H1 (cell line): ENCODE measurements around the gene ACACB. TPM values are rescaled to one million over a fixed set of nuclear protein-coding genes. Genes with fewer than 3 reads are reported as not detected.

ENCODE experiments used
- CTCF ChIA-PET: fragments of 300-600 bp; sonication (Branson Sonifier 250); formaldehyde crosslinking; loops from one replicate; lab custom pipeline; 2021; ENCODE audit not compliant: partially characterized antibody; lab: Charles Lee
- POLR2A ChIA-PET: fragments of 300-600 bp; sonication (Branson Sonifier 250); formaldehyde crosslinking; loops from one replicate; lab custom pipeline; 2021; ENCODE audit warnings: inconsistent platforms; ENCODE audit not compliant: partially characterized antibody; lab: Charles Lee
- DNase-seq, 2 experiments: peaks; one replicate each; pipeline versions ENCODE4 v3.0.0 to v3.0.0-alpha.2; 2010 to 2022; ENCODE audit warnings: low spot score in 2 of 2, low read depth in 1 of 2, mixed read lengths in 1 of 2
- FAIRE-seq: peaks from 2 replicates; lab custom pipeline; 2011; peaks lifted over from hg19 to GRCh38; lab: Jason Lieb, UNC
- H2AFZ ChIP-seq: 2 replicates; pipeline ENCODE4 v1.8.1; 2012; ENCODE audit warnings: low read length, inconsistent platforms
- H2AK5ac ChIP-seq: 2 replicates; pipeline ENCODE4 v1.6.1; 2013; ENCODE audit warnings: low read depth, low read length
- H2BK120ac ChIP-seq: replicated peaks from 2 replicates; pipeline ENCODE3; 2013; ENCODE audit warnings: low read depth, low read length, inconsistent platforms
- H2BK12ac ChIP-seq: 2 replicates; pipeline ENCODE4 v1.6.1; 2013; ENCODE audit warnings: low read depth, low read length
- H2BK15ac ChIP-seq: 2 replicates; pipeline ENCODE4 v1.6.1; 2013; ENCODE audit warnings: low read length
- H2BK20ac ChIP-seq: 2 replicates; pipeline ENCODE4 v1.6.1; 2013; ENCODE audit warnings: low read length
- H2BK5ac ChIP-seq: 2 replicates; pipeline ENCODE4 v1.6.1; 2013; ENCODE audit warnings: low read depth, low read length
- H3K14ac ChIP-seq: 2 replicates; pipeline ENCODE4 v1.6.1; 2013; ENCODE audit warnings: inconsistent platforms; ENCODE audit not compliant: insufficient read length
- H3K18ac ChIP-seq: 2 replicates; pipeline ENCODE4 v1.6.1; 2013; ENCODE audit warnings: low read length; ENCODE audit errors: extremely low read depth
- H3K23ac ChIP-seq: 2 replicates; pipeline ENCODE4 v1.6.1; 2013; ENCODE audit warnings: inconsistent platforms; ENCODE audit not compliant: insufficient read length
- H3K23me2 ChIP-seq: 2 replicates; pipeline ENCODE4 v1.6.1; 2013; ENCODE audit warnings: low read depth, low read length
- H3K27ac ChIP-seq: 2 replicates; pipeline ENCODE4 v1.6.1; 2011; ENCODE audit warnings: low read depth, low read length, inconsistent platforms
- H3K27me3 ChIP-seq, 4 experiments: replicated peaks in 1 of 4; 1 replicate in 1 of 4; 2 replicates in 3 of 4; pipeline versions ENCODE4 v1.6.1 to v1.8.1; 2011 to 2013; ENCODE audit warnings: low read length in 3 of 4, mild to moderate bottlenecking in 3 of 4, inconsistent platforms in 2 of 4, mixed read lengths in 2 of 4, moderate library complexity in 1 of 4; ENCODE audit not compliant: control insufficient read depth in 3 of 4, insufficient read depth in 3 of 4; ENCODE audit errors: extremely low read depth in 1 of 4
- H3K36me3 ChIP-seq, 4 experiments: 2 replicates each; pipeline versions ENCODE4 v1.6.1 to v1.8.1; 2011 to 2013; ENCODE audit warnings: mild to moderate bottlenecking in 4 of 4, low read length in 3 of 4, moderate library complexity in 2 of 4, control low read depth in 1 of 4, inconsistent platforms in 1 of 4; ENCODE audit not compliant: insufficient read depth in 4 of 4, control insufficient read depth in 2 of 4
- H3K4ac ChIP-seq: replicated peaks from 2 replicates; pipeline ENCODE3; 2013; ENCODE audit warnings: low read length, low read depth, mixed read lengths, inconsistent platforms; ENCODE audit not compliant: insufficient read length
- H3K4me1 ChIP-seq, 4 experiments: replicated peaks in 1 of 4; 1 replicate in 1 of 4; 2 replicates in 3 of 4; pipeline versions ENCODE4 v1.6.1 to v1.8.1; 2011 to 2013; ENCODE audit warnings: low read length in 3 of 4, inconsistent platforms in 2 of 4, mixed read lengths in 1 of 4; ENCODE audit not compliant: insufficient read depth in 4 of 4, control insufficient read depth in 3 of 4
- H3K4me2 ChIP-seq, 2 experiments: 2 replicates each; pipeline versions ENCODE4 v1.6.1 to v1.8.1; 2011 to 2013; ENCODE audit warnings: low read depth in 2 of 2, low read length in 2 of 2, control low read depth in 1 of 2, inconsistent platforms in 1 of 2, mild to moderate bottlenecking in 1 of 2; ENCODE audit not compliant: insufficient read depth in 1 of 2
- H3K4me3 ChIP-seq, 4 experiments: fragments of 200-600, 300-600 bp in 1 of 4; sonication (generic), shearing (Covaris generic), sonication (Bioruptor Twin) in 1 of 4; 2 replicates each; pipeline versions ENCODE4 v1.5.1 to v1.8.1; 2011 to 2016; ENCODE audit warnings: low read length in 4 of 4, low read depth in 3 of 4, control low read depth in 2 of 4, inconsistent platforms in 2 of 4, mild to moderate bottlenecking in 2 of 4, mixed read lengths in 1 of 4, moderate library complexity in 1 of 4; ENCODE audit not compliant: insufficient read depth in 2 of 4; ENCODE audit errors: extremely low read depth in 1 of 4
- H3K56ac ChIP-seq: replicated peaks from 2 replicates; pipeline ENCODE3; 2013; ENCODE audit warnings: low read depth, mild to moderate bottlenecking, mixed read lengths, low read length, inconsistent platforms; ENCODE audit not compliant: insufficient read length
- H3K79me1 ChIP-seq: 2 replicates; pipeline ENCODE4 v1.6.1; 2013; ENCODE audit warnings: low read depth, low read length, control low read depth
- H3K79me2 ChIP-seq, 2 experiments: 2 replicates each; pipeline versions ENCODE4 v1.6.1 to v1.8.1; 2012 to 2013; ENCODE audit warnings: low read length in 2 of 2, mild to moderate bottlenecking in 2 of 2, inconsistent platforms in 1 of 2; ENCODE audit not compliant: insufficient read depth in 2 of 2, control insufficient read depth in 1 of 2
- H3K9ac ChIP-seq, 4 experiments: replicated peaks in 1 of 4; 1 replicate in 1 of 4; 2 replicates in 3 of 4; pipeline versions ENCODE4 v1.6.1 to v1.8.1; 2011 to 2013; ENCODE audit warnings: low read depth in 3 of 4, low read length in 3 of 4, control low read depth in 2 of 4, mild to moderate bottlenecking in 2 of 4, moderate library complexity in 2 of 4, inconsistent platforms in 1 of 4; ENCODE audit errors: extremely low read depth in 1 of 4
- H3K9me3 ChIP-seq, 2 experiments: 2 replicates each; pipeline versions ENCODE4 v1.6.1 to v1.8.1; 2012 to 2013; ENCODE audit warnings: mild to moderate bottlenecking in 2 of 2, moderate library complexity in 2 of 2, control low read depth in 1 of 2, inconsistent platforms in 1 of 2, low read depth in 1 of 2, low read length in 1 of 2, mixed read lengths in 1 of 2; ENCODE audit not compliant: insufficient read depth in 2 of 2
- H4K20me1 ChIP-seq, 2 experiments: replicated peaks in 1 of 2; 2 replicates each; pipeline versions ENCODE3 to v1.8.1; 2011 to 2013; ENCODE audit warnings: inconsistent platforms in 2 of 2, low read length in 2 of 2, mild to moderate bottlenecking in 1 of 2; ENCODE audit not compliant: insufficient read depth in 2 of 2, control insufficient read depth in 1 of 2
- H4K5ac ChIP-seq: 2 replicates; pipeline ENCODE4 v1.6.1; 2013; ENCODE audit warnings: low read length, low read depth, mixed read lengths, inconsistent platforms; ENCODE audit not compliant: insufficient read length
- H4K8ac ChIP-seq: 2 replicates; pipeline ENCODE4 v1.8.0; 2013; ENCODE audit warnings: mild to moderate bottlenecking, moderate library complexity, low read length, inconsistent platforms; ENCODE audit not compliant: insufficient read depth; ENCODE audit errors: extremely low read depth
- H4K91ac ChIP-seq: replicated peaks from 2 replicates; pipeline ENCODE3; 2013; ENCODE audit warnings: low read length, mixed read lengths, inconsistent platforms; ENCODE audit not compliant: insufficient read length
- CTBP2 ChIP-seq: IDR thresholded peaks from 2 replicates; pipeline ENCODE4 v1.7.0; 2011; ENCODE audit warnings: borderline replicate concordance, mild to moderate bottlenecking, moderate library complexity, mixed read lengths, low read length; ENCODE audit not compliant: insufficient read depth, insufficient read length
- RFX5 ChIP-seq: IDR thresholded peaks from 2 replicates; pipeline ENCODE4 v1.6.1; 2011; ENCODE audit warnings: low read depth, low read length, improper control_type of control experiment, borderline replicate concordance
- SIRT6 ChIP-seq: IDR thresholded peaks from one replicate; pipeline ENCODE4 v1.7.1; 2012; ENCODE audit warnings: low read length, inconsistent platforms
- WGBS, 2 experiments: shearing (Covaris generic) in 1 of 2; methylation state at CpG; one replicate each; pipeline versions ENCODE4 v1.1.6 to v1.1.7; 2013 to 2015; ENCODE audit warnings: low lambda C conversion rate in 2 of 2, mixed read lengths in 2 of 2, inconsistent platforms in 1 of 2, low coverage in 1 of 2, missing lambda C conversion rate in 1 of 2; ENCODE audit not compliant: insufficient replicate concordance in 2 of 2, insufficient coverage in 1 of 2, insufficient read length in 1 of 2; ENCODE audit errors: extremely low coverage in 1 of 2, missing lambda C conversion rate in 1 of 2; 5-methylcytosine and 5-hydroxymethylcytosine counted together
- polyA plus RNA-seq, 7 experiments: library from polyadenylated mRNA; depleted of rRNA in 3 of 7; stranded (reverse) in 5 of 7; unstranded in 2 of 7; fragments of >200 nt in 5 of 7; fragments of 200-250 nt in 2 of 7; gene quantifications; 1 replicate in 5 of 7; 2 replicates in 1 of 7; 4 replicates in 1 of 7; pipeline versions ENCODE4 v1.2.1 to v1.2.3, GENCODE V29; 2011 to 2013; ENCODE audit warnings: missing spikeins in 2 of 7, mixed read lengths in 2 of 7
- total RNA-seq: library from RNA; stranded (reverse); fragmentation: NEBNext Ultra II Directional; extraction: Animal tissue kit (Norgen Biotek cat#: 25700); gene quantifications from 2 replicates; pipeline ENCODE4 v1.2.1, GENCODE V29; 2021
- TF ChIP-seq, protein P1 (sequence below): IDR thresholded peaks from 2 replicates; pipeline ENCODE4 v1.6.1; 2012; ENCODE audit warnings: inconsistent platforms

Gene ACACB
- total and polyA plus RNA-seq, 2 of the 8 experiments (the other 6 are each of a cell fraction or from before 2014, with no cell fraction given) = 5.8 to 15.3 TPM

DNA sequence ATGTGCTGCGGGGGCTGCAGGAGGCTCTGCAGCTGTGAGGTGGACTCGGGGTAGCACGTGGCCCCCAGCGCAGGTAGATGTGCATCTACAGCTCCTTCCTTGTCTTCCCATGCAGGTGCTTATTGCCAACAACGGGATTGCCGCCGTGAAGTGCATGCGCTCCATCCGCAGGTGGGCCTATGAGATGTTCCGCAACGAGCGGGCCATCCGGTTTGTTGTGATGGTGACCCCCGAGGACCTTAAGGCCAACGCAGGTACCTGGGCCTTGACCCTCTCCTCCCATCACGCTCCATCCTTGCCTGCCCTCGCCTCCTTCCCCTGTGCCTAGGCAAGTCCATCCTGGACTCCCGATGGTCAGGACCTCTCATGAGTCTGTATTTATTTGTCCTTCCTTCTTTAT lies 51.4 kb downstream of the ACACB start:
- no peak overlapping the region for H2BK15ac ChIP-seq
- H3K27ac ChIP-seq = no peak overlapping the region
- FAIRE-seq (no peak), DNase-seq (no peak)
- H4K20me1 ChIP-seq = peaks cover 0 to 1% of the 10 kb centered on the region in 2 experiments
- H3K36me3 ChIP-seq = peaks cover 0 to 12% (median 5%) of the 10 kb centered on the region in 4 experiments; a peak in 4 of 8 replicates
- H4K8ac ChIP-seq = no peak overlapping the region
- ChIA-PET POLR2A (no interaction called here), CTCF (interaction anchor here (0.8 kb wide), 1 partner anchor 15 kb away, joined by 4 read pairs; no protein-coding TSS in a partner anchor)
- H2BK120ac ChIP-seq = no peak overlapping the region
- no peaks in the 10 kb centered on the region for H3K4me1 ChIP-seq
- H3K23me2 ChIP-seq = no peaks in the 10 kb centered on the region
- H2BK12ac ChIP-seq = no peak overlapping the region
- H4K5ac ChIP-seq = no peak overlapping the region
- H3K23ac ChIP-seq = no peak overlapping the region
- no peak overlapping the region for H3K4ac ChIP-seq
- no peak overlapping the region for H2BK5ac ChIP-seq
- H3K14ac ChIP-seq = no peak overlapping the region
- H3K9me3 ChIP-seq = no peaks in the 10 kb centered on the region
- 92% methylated on average over 18 of the region's 18 CpGs; no CpG with 5 or more reads in 1 of the 2 experiments for WGBS, 2 experiments
- no peak overlapping the region for H2AK5ac ChIP-seq
- H2BK20ac ChIP-seq = no peak overlapping the region
- H2AFZ ChIP-seq = no peak overlapping the region
- TF ChIP-seq CTBP2 (no peak), RFX5 (no peak), SIRT6 (no peak)
- TF ChIP-seq, protein P1, sequence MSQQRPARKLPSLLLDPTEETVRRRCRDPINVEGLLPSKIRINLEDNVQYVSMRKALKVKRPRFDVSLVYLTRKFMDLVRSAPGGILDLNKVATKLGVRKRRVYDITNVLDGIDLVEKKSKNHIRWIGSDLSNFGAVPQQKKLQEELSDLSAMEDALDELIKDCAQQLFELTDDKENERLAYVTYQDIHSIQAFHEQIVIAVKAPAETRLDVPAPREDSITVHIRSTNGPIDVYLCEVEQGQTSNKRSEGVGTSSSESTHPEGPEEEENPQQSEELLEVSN = no peak
- no peak overlapping the region for H3K4me2 ChIP-seq
- no peak overlapping the region for H3K9ac ChIP-seq
- H4K91ac ChIP-seq = no peak overlapping the region
- H3K4me3 ChIP-seq = no peak overlapping the region
- H3K18ac ChIP-seq = no peak overlapping the region
- H3K27me3 ChIP-seq = no peaks in the 10 kb centered on the region
- H3K56ac ChIP-seq = no peak overlapping the region
- H3K79me2 ChIP-seq = no peaks in the 10 kb centered on the region
- no peaks in the 10 kb centered on the region for H3K79me1 ChIP-seq
